Measurements from ENCODE around the gene PLXNA2.

DNA sequence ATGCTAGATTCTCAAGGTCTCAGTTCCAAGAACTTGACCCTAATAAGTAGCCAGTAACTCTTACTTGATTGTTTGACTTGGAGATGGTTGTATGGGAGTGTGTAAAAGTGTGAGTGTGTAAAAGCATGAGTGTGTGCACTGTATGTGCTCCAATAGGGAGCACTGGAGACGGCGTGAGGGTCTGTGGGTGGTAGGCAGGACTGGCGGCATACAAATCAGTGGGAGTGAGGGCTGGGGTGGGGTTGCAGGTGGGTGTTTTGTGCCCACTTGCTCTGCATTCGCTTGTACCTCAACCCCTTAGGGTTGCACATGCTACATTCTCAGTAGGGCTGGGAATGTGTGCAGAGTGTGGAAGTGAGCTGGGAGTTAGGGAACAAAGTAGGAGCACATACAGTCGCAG is 253.7 kb downstream of the PLXNA2 start:
- no peak for TF ChIP-seq CTCF (IDR thresholded peaks at IDR 0.05)
- TF ChIP-seq SMC3 (IDR thresholded peaks at IDR 0.05; ENCODE audit: low read depth, low read length), result no peak
- no peak for TF ChIP-seq TAF1 (IDR thresholded peaks at IDR 0.05; ENCODE audit: borderline replicate concordance, low read depth, low read length)
- no peak for TF ChIP-seq ZBTB33 (IDR thresholded peaks at IDR 0.05; ENCODE audit: borderline replicate concordance, low read depth)
- no peak for TF ChIP-seq FOXM1 (IDR thresholded peaks at IDR 0.05; ENCODE audit: low read depth)
- no peak for TF ChIP-seq MXI1 (IDR thresholded peaks at IDR 0.05; ENCODE audit: low read depth, low read length)
- TF ChIP-seq GATA2 (CRISPR knock-in tag; IDR thresholded peaks at IDR 0.05), result no peak
- TF ChIP-seq YY1 (IDR thresholded peaks at IDR 0.05; ENCODE audit: low read depth), result no peak
- no peak for TF ChIP-seq EZH2phosphoT487 (IDR thresholded peaks at IDR 0.05; ENCODE audit: borderline replicate concordance, low read depth)

All from SK-N-SH (cell line).